GM19043 (cell line): ENCODE measurements around the gene GABRB3.

Experiments
- ATAC-seq: cut with Tn5 transposase; IDR thresholded peaks from one replicate; pipeline ENCODE4 v1.9.1; 2021; ENCODE audit warnings: low read depth; ENCODE audit not compliant: unreplicated experiment

GABRB3 gene

GRCh38 chr15:26772154-26773066, at the start of gene GABRB3:
Gene GABRB3, minus strand, starts transcription at chr15:26773066.
- ATAC-seq: no peak

- no peak for ATAC-seq
Observed at GRCh38 chr15:26807517-26808427, 34.9 kb upstream of the GABRB3 start.

- ATAC-seq: no peak
Observed at GRCh38 chr15:26806574-26806973, 33.7 kb upstream of the GABRB3 start.

DNA sequence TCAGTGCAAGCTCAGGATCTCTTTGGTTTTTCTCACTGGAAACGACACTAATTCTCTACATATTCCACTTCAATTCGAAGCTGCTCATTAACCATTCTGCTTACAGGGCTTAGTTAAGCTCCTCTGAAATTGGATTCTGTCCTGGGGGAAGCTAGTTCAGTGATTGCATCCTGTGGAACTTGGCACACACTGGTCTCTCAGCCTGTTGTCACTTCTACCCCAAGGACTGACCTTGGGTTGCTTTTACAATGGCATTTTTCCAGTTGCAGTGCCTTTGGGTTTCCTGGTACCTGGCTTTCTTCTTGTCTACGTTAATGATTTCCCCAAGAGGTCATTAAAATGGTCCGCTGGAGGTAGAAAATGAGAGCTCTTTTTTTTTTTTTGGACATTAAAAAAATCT, 33.3 kb upstream of the GABRB3 start:
- ATAC-seq: no peak

GRCh38 chr15:26805470-26805869, 32.6 kb upstream of the GABRB3 start:
- ATAC-seq: no peak

GRCh38 chr15:26804063-26804804, 31.4 kb upstream of the GABRB3 start:
- no peak for ATAC-seq

GRCh38 chr15:26790118-26790517, 17.3 kb upstream of the GABRB3 start:
- ATAC-seq: no peak

GRCh38 chr15:26781816-26782215, 8.9 kb upstream of the GABRB3 start:
- ATAC-seq: no peak

DNA sequence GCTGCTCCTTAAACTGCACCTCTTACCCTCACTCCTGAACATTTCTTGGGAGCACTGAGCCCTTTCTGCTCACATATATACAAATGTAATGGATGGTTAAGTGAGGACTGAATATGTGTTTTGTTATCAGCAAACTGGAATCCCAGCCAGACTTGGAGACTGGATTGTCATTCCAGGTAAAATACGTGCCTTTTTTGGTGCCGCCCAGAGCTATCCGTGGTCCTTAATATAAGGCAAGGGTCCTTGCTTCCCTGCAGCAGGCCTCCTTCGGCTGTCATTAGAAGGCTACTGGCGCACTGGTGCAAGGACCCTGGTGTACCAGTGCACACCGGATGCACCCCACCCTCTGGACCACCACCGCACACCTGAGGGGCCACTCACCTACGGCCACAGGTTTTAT, 1.1 kb upstream of the GABRB3 start:
- no peak for ATAC-seq

- no peak for ATAC-seq
Observed at GRCh38 chr15:26773067-26773877, 406 bp upstream of the GABRB3 start.

- no peak for ATAC-seq
Observed at GRCh38 chr15:26771578-26772153, 1.2 kb downstream of the GABRB3 start.

- ATAC-seq: no peak
Observed at GRCh38 chr15:26771168-26771567, 1.7 kb downstream of the GABRB3 start.

DNA sequence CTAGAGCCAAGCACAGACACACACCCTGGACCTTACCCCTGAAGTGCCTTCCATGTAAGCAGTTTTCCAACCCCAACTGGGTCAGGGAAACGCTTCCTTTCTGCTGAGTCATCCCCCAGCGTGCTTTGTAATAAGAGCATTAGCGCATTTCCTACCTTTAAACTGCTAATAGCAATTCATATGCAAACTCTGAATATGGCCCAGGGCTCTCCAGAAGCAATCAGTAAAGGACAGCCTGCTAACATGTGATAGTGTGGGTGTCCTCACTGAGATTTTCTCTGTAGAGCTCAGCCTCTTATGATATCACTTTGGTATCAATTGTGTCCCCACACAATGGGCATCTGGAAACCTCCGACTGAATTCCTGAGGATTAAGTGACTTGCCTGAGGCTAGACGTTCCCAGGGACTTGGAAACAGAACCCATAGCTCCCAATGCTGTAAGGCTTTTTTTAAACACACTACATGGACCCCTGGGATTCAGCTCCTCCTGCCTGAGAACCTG, 5.6 kb downstream of the GABRB3 start:
- ATAC-seq: no peak

DNA sequence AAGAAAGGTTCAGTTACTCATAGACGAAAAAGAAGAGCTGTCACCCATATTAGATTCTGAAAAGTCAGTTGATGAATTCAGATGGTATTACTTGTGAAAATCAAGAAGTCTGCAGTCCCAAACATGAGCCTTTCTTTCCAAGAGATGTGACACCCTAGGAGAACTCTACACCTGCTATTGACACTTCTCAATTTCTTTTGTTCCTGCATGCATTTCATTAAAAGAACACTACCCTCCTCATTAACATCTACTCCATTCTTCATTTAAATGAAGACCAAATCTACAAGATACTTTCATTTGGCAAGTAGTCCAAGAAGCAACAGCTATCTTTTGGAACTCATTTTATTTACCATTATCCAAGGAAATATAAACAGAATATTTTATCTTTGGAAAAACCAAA, 6.6 kb downstream of the GABRB3 start:
- ATAC-seq: no peak

DNA sequence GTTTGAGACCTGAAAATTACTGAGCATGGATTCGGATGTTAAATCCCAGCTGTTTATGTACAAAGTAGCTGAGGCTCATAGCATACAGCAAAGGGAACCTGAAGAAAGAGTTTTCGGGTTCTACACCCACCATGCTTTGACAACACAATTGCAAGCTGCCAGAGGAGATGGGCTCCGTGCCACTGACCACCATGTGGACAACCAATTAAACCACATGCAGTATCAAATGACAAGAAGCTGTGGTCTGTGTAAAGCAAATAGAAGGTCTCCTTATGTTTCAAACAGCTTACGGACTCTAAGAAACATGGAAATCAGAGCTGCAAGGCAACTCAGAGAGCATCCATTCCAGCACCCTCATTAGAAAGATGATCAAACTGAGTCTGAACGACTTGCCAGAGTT, 12.9 kb downstream of the GABRB3 start:
- no peak for ATAC-seq

DNA sequence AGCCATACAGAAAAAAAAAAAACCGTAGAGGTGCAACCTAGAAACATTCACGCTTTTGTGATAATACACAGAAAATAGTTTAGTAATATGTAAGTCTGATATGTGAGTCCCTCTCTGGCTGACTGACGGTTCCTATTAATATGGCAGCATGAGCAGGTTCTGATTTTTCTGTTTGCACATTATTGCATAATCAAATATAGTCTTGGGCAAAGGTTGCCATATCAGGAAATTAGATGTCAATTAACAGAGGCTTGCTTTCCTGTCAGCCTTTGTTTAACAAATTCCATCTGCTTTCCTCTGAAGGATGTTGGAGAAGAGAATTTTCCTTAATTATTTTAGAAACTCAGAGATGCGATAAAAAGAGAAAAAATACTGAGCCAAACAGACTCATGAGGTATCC, 14.8 kb downstream of the GABRB3 start:
- ATAC-seq: no peak

DNA sequence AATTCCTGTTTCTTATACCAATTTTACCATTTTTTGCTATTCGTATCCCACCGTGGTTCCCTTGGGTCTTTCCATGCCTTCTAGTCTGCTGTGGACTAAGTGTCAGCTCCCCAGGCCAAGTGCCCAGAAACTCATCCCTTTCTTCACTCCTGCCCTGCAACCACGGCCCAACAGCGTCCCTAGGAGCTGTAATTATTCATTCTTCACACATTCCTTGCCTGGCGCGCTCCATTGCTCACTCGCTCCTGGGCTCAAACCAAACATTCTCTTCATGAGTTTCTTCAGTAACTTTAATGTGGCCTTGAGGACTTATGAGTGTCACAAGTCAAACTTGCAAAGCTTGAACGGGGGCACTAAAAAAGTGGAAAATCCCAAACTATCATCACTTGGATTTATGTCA, 15.7 kb downstream of the GABRB3 start:
- ATAC-seq: no peak

DNA sequence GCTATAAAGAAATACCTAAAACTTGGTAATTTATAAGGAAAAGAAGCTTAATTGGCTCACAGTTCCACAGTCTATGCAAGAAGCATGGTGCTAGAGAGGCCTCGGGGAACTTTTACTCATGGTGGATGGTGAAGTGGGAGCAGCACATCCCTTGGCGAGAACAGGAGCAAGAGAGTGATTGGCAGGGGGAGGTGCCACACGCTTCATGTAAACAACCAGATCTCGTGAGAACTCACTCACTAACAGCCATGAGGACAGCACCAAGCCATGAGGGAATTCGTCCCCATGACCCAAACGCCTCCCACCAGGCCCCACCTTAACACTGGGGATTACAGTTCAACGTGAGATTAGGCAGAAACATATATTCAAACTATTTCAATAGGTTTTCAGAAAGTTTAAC, 28.0 kb downstream of the GABRB3 start:
- ATAC-seq: no peak

GRCh38 chr15:26739791-26740190, 33.1 kb downstream of the GABRB3 start:
- no peak for ATAC-seq
